Neutrophil (primary cell): ENCODE results near the gene OR10H4.
"Not testable (repeated sequence)": the region's sequence is repeated elsewhere in the genome, so short reads cannot be mapped to it uniquely, and the experiment has no call there.

Experiments used
- H3K27ac ChIP-seq: fragments of 200-600 bp; sonication (generic); 2 replicates; pipeline ENCODE4 v1.5.1; 2016; ENCODE audit warnings: mild to moderate bottlenecking, moderate library complexity
- H3K27me3 ChIP-seq: fragments of 200-600 bp; sonication (generic); 2 replicates; pipeline ENCODE4 v1.6.0; 2016; ENCODE audit warnings: mild to moderate bottlenecking
- H3K36me3 ChIP-seq: fragments of 200-600 bp; sonication (generic); 2 replicates; pipeline ENCODE4 v1.5.1; 2017
- H3K4me1 ChIP-seq, 2 experiments: fragments of 200-600 bp in 1 of 2; sonication (generic) in 1 of 2; 1 replicate in 1 of 2; 2 replicates in 1 of 2; pipeline versions ENCODE4 v1.5.1 to v1.6.1; 2013 to 2016; ENCODE audit warnings: low read depth in 1 of 2, low read length in 1 of 2, mild to moderate bottlenecking in 1 of 2, moderate library complexity in 1 of 2; ENCODE audit not compliant: control insufficient read depth in 1 of 2, insufficient read depth in 1 of 2
- H3K4me3 ChIP-seq, 2 experiments: fragments of 200-600 bp in 1 of 2; sonication (generic) in 1 of 2; 1 replicate in 1 of 2; 2 replicates in 1 of 2; pipeline ENCODE4 v1.5.1; 2013 to 2016; ENCODE audit warnings: low read depth in 1 of 2, low read length in 1 of 2, mild to moderate bottlenecking in 1 of 2, moderate library complexity in 1 of 2
- H3K9me3 ChIP-seq: fragments of 200-600 bp; sonication (generic); 2 replicates; pipeline ENCODE4 v1.5.1; 2016
- TF ChIP-seq, protein P1 (sequence below): fragments of 200-600 bp; sonication (generic); IDR thresholded peaks from 2 replicates; pipeline ENCODE4 v1.5.1; 2016; ENCODE audit warnings: antibody characterized with exemption

The OR10H4 gene, protein sequence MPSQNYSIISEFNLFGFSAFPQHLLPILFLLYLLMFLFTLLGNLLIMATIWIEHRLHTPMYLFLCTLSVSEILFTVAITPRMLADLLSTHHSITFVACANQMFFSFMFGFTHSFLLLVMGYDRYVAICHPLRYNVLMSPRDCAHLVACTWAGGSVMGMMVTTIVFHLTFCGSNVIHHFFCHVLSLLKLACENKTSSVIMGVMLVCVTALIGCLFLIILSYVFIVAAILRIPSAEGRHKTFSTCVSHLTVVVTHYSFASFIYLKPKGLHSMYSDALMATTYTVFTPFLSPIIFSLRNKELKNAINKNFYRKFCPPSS

DNA sequence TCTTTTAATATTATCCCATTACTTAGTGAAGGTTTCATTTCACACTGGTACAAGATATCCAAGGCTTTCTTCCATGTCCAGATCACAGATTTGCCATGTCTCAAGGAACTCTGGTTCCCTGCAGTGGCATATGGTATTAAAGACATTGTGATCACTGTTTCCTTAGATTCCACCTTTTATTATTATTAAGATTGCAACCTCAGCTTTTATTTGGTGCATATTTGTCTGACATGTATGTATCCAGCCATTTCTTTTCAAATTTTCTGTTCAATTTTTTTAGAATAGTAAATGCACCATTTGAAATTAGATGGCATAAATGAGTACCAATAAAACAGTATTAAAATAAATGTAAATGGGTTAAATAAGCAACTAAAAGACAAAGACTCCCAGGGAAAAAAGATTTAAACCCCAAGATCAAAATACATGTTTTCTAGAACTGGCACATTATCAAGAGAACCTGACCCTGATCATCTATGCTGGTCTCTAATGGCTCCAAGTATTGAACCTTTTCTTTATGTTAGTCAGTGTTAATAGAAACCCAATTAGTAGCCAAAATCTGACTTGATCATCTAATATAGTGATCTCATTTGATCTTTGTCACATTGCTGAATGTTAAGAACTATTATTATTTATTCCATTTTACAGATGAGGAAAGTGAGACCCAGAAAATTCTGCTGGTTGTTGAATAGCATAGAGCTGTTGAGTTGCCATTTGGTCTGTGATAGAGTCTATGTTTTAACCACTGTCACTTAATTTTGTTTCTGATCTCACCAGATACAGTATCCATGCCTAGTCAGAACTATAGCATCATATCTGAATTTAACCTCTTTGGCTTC is at the start of gene OR10H4:
TSS of gene OR10H4 (plus strand) at position 786 of the 836 bp plus-strand sequence. CDS start at position 786, 0 bp downstream.
- TF ChIP-seq, protein P1, sequence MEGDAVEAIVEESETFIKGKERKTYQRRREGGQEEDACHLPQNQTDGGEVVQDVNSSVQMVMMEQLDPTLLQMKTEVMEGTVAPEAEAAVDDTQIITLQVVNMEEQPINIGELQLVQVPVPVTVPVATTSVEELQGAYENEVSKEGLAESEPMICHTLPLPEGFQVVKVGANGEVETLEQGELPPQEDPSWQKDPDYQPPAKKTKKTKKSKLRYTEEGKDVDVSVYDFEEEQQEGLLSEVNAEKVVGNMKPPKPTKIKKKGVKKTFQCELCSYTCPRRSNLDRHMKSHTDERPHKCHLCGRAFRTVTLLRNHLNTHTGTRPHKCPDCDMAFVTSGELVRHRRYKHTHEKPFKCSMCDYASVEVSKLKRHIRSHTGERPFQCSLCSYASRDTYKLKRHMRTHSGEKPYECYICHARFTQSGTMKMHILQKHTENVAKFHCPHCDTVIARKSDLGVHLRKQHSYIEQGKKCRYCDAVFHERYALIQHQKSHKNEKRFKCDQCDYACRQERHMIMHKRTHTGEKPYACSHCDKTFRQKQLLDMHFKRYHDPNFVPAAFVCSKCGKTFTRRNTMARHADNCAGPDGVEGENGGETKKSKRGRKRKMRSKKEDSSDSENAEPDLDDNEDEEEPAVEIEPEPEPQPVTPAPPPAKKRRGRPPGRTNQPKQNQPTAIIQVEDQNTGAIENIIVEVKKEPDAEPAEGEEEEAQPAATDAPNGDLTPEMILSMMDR: no peak
- no peaks in the 10 kb centered on the region for H3K36me3 ChIP-seq
- no peaks in the 10 kb centered on the region for H3K4me1 ChIP-seq
- H3K27me3 ChIP-seq: peaks cover 36% of the 10 kb centered on the region
- H3K27ac ChIP-seq: no peak within 1 kb of the TSS
- H3K4me3 ChIP-seq: no peak within 1 kb of the TSS
- peaks cover 8% of the 10 kb centered on the region for H3K9me3 ChIP-seq

DNA sequence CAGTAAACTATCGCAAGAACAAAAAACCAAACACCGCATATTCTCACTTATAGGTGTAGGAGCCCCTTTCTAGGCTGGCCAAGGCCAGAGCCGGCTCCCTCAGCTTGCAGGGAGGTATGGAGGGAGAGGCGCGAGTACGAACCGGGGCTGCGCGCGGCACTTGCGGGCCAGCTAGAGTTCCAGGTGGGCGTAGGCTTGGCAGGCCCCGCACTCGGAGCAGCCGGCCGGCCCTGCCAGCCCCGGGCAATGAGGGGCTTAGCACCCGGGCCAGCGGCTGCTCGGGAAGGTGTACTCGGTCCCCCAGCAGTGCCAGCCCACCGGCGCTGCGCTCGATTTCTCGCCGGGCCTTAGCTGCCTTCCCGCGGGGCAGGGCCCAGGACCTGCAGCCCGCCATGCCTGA is 49.2 kb upstream of the OR10H4 start:
- H3K27ac ChIP-seq, H3K36me3 ChIP-seq, H3K4me3 ChIP-seq, H3K27me3 ChIP-seq, H3K4me1 ChIP-seq, H3K9me3 ChIP-seq: not testable (repeated sequence)

DNA sequence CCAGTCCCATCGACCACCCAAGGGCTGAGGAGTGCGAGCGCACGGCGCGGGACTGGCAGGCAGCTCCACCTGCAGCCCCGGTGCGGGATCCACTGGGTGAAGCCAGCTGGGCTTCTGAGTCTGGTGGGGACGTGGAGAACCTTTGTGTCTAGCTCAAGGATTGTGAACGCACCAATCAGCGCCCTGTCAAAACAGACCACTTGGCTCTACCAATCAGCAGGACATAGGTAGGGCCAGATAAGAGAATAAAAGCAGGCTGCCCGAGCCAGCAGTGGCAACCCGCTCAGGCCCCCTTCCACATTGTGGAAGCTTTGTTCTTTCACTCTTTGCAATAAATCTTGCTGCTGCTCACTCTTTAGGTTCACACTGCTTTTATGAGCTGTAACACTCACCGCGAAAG is 48.8 kb upstream of the OR10H4 start:
- not testable (repeated sequence) for H3K36me3 ChIP-seq, H3K4me1 ChIP-seq, H3K27ac ChIP-seq, H3K9me3 ChIP-seq, H3K4me3 ChIP-seq, H3K27me3 ChIP-seq

DNA sequence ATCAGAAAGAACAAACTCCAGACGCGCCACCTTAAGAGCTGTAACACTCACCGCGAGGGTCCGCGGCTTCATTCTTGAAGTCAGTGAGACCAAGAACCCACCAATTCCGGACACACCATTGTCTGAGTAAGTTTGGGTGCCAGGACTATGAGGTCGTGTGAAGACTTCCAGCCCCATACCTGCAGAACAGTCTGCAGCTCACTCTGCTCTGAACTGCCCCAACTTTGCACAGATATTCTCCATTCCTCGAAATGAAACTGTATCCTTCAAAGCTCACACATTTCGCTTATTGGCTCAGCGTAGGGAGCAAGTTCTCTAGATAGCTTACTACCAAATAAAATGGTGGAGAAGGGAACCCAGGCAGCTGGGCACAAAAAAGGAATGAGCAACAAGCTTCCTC is 48.3 kb upstream of the OR10H4 start:
- H3K27me3 ChIP-seq: peaks cover 8% of the 10 kb centered on the region
- H3K27ac ChIP-seq: no peak overlapping the region
- TF ChIP-seq, protein P1: no peak
- no peaks in the 10 kb centered on the region for H3K9me3 ChIP-seq
- H3K36me3 ChIP-seq: no peaks in the 10 kb centered on the region
- peaks cover 5% of the 10 kb centered on the region in 2 experiments for H3K4me1 ChIP-seq
- H3K4me3 ChIP-seq: no peak overlapping the region

DNA sequence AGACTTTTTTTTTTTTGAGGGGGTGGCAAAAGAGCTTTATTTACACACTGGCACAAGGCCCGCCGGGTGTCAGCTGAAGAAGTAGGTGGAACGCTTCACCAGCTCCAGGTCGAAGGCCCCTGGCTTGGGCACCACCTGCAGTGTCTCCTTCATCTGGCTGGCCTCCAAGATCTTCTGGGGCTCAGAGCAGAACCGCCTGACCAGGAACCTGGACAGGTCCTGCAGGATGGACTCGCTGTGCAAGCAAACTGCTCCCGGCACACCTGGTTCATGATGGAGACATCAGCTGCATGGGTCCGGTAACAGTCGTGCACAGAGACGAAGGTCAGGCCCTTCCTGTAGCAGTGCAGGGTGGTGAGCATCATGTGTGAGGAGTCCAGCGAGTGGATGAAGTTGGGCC is 46.6 kb upstream of the OR10H4 start:
- no peak overlapping the region for H3K4me3 ChIP-seq
- peaks cover 8% of the 10 kb centered on the region for H3K27me3 ChIP-seq
- H3K27ac ChIP-seq: no peak overlapping the region
- no peaks in the 10 kb centered on the region for H3K36me3 ChIP-seq
- H3K4me1 ChIP-seq: peaks cover 5% of the 10 kb centered on the region in 2 experiments
- TF ChIP-seq, protein P1: no peak
- H3K9me3 ChIP-seq: no peaks in the 10 kb centered on the region

DNA sequence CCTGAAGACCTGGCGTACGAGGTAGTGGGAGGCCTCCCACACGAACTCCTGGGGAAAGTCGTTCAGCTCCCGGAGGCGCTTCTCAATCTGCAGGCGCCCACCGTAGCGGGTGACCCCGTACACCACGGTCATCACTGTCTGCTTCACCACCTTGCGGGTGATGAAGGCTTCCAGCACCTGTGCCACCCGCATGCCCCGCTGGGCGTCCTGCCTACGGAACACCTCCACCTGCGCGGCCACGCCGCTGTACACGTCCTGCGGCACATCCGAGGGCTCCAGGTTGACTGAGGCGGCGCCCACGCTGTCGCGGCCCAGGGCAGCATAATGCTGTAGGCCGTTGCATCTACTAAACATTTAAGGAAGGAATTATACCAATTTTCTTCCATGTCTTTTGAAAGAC is 45.9 kb upstream of the OR10H4 start:
- not testable (repeated sequence) for H3K27ac ChIP-seq, H3K9me3 ChIP-seq

DNA sequence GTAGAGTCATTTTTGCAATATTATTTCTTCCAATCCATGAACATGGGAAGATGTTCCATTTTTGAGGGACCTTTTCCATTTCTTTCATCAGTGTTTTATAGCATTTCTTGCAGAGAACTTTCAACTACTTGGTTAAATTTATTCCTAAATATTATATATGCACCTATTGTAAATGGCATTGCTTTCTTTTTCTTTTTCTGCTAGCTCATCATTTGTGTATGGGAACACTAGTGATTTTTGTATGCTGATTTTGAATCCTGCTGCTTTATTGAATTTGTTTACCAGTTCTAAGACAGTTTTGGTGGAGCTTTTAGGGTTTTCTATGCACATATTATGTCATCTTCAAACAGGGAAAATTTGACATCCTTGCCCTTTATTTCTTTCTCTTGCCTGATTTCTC is 43.8 kb upstream of the OR10H4 start:
- Histone ChIP-seq H3K4me1 (peaks cover 0 to 5% of the 10 kb centered on the region in 2 experiments), H3K27ac (no peak overlapping the region), H3K27me3 (peaks cover under 1% of the 10 kb centered on the region), H3K4me3 (no peak overlapping the region), H3K9me3 (no peaks in the 10 kb centered on the region), H3K36me3 (no peaks in the 10 kb centered on the region)
- TF ChIP-seq, protein P1: no peak

More for the DNA sequence above, 45.9 kb upstream of the OR10H4 start:
- not testable (repeated sequence) for H3K27me3 ChIP-seq, H3K4me1 ChIP-seq, H3K4me3 ChIP-seq, H3K36me3 ChIP-seq
